Progenitor cell of endocrine pancreas (in vitro differentiated cells): ENCODE measurements around the gene METTL25B. TPM values are rescaled to one million over a fixed set of nuclear protein-coding genes. Genes with fewer than 3 reads are reported as not detected.

Source experiments
- DNase-seq: peaks from one replicate; pipeline ENCODE4 v3.0.0; 2021; ENCODE audit warnings: low spot score; ENCODE audit not compliant: unreplicated experiment
- H3K27ac Mint-ChIP-seq: 2 replicates; pipeline ENCODE4 v1.8.0; 2021; ENCODE audit warnings: mild to moderate bottlenecking, moderate library complexity, mixed read lengths
- H3K27me3 Mint-ChIP-seq: 2 replicates; pipeline ENCODE4 v1.8.0; 2021; ENCODE audit warnings: mixed read lengths
- H3K36me3 Mint-ChIP-seq: 2 replicates; pipeline ENCODE4 v1.8.0; 2022; ENCODE audit warnings: mixed read lengths; ENCODE audit not compliant: insufficient read depth
- H3K4me1 Mint-ChIP-seq: 2 replicates; pipeline ENCODE4 v1.8.0; 2021; ENCODE audit warnings: low read depth, mixed read lengths
- H3K4me3 Mint-ChIP-seq: 2 replicates; pipeline ENCODE4 v1.8.0; 2021; ENCODE audit warnings: low read depth, mild to moderate bottlenecking, moderate library complexity, mixed read lengths
- H3K9me3 Mint-ChIP-seq: 2 replicates; pipeline ENCODE4 v1.8.0; 2021; ENCODE audit warnings: low read depth, mixed read lengths
- total RNA-seq: library from RNA; stranded (reverse); gene quantifications from 2 replicates; pipeline ENCODE4 v1.2.1, GENCODE V29; 2021
- TF ChIP-seq, protein P1 (sequence below): fragments of 200-600 bp; sonication (generic); IDR thresholded peaks from one replicate; pipeline ENCODE4 v1.5.0; 2021; ENCODE audit warnings: antibody characterized with exemption, mild to moderate bottlenecking; ENCODE audit not compliant: unreplicated experiment

METTL25B gene
- total RNA-seq, 1 donor from 2014 or later: 42.4 TPM

DNA sequence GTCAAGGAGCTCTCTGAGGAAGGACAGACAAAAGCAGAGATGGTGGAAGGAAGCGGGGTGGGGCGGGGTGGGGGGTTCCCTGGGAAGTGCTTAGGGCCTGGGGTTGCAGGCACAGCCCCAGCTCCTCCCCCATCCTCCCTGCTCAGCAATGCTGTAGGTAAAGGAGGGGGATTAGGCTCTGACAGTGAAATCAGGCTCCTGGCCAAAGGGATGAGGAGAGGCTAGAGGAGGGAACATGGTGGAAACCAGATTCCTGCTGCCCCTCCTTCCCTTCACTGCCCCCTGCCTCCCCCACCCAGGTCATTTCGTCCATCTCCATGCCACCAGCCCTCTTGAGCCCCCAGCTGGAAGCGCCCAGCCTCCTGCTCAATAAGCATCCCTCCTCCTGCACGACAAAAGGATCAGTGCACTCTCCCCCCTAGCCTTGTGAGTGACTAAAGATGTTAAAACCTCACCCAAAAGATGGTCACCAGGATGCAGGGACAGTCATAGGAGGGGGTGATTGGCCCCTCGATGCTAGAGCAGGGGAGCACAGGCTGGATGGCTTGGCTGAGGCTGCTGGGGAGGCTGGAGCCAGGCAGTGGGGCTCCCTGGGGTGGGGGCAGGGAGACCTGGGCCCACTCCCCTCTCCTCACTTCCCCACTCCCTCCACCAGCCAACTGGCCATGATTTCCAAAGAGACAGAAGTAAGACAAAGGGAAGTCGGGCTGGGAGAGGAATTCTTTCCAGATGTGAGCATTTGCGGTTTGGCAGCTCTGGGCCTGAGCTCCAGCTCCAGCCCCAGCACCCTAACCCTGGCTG, 20.7 kb upstream of the METTL25B start:
- TF ChIP-seq, protein P1, sequence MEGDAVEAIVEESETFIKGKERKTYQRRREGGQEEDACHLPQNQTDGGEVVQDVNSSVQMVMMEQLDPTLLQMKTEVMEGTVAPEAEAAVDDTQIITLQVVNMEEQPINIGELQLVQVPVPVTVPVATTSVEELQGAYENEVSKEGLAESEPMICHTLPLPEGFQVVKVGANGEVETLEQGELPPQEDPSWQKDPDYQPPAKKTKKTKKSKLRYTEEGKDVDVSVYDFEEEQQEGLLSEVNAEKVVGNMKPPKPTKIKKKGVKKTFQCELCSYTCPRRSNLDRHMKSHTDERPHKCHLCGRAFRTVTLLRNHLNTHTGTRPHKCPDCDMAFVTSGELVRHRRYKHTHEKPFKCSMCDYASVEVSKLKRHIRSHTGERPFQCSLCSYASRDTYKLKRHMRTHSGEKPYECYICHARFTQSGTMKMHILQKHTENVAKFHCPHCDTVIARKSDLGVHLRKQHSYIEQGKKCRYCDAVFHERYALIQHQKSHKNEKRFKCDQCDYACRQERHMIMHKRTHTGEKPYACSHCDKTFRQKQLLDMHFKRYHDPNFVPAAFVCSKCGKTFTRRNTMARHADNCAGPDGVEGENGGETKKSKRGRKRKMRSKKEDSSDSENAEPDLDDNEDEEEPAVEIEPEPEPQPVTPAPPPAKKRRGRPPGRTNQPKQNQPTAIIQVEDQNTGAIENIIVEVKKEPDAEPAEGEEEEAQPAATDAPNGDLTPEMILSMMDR: no peak
- H3K9me3 Mint-ChIP-seq: no peaks in the 10 kb centered on the region
- peak overlapping the region; percentile 79 for H3K4me3 Mint-ChIP-seq
- H3K4me1 Mint-ChIP-seq: peaks cover 33% of the 10 kb centered on the region
- peak overlapping the region; percentile 85 for H3K27ac Mint-ChIP-seq
- peaks cover 10% of the 10 kb centered on the region for H3K27me3 Mint-ChIP-seq
- no peak for DNase-seq
- no peaks in the 10 kb centered on the region for H3K36me3 Mint-ChIP-seq

DNA sequence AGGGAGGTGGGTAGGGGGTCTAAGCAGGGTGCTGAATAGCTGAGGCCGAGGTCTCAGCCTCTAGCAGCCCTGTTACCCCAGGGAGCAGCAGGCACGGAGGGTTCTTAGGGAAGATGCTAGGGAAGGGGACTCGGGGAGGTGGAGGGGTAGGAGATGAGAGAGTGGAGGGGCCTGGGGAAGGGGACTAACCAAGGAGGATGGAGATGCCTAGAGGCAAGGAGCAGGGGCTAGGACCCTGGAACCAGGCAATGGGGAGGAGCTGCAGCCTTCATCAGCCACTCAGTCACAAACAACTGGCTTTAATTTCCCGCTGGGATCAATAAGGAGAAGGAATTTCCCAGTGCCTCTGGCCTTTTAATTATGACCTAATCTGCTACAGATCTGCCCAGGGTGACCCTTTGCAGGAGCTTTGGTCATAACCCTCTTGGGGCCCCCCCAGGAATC, 20.0 kb upstream of the METTL25B start:
- H3K9me3 Mint-ChIP-seq: no peaks in the 10 kb centered on the region
- peaks cover 10% of the 10 kb centered on the region for H3K27me3 Mint-ChIP-seq
- peak overlapping the region; percentile 85 for H3K27ac Mint-ChIP-seq
- no peak overlapping the region for H3K4me3 Mint-ChIP-seq
- H3K4me1 Mint-ChIP-seq: peaks cover 30% of the 10 kb centered on the region
- TF ChIP-seq, protein P1: no peak
- no peak for DNase-seq
- H3K36me3 Mint-ChIP-seq: no peaks in the 10 kb centered on the region

DNA sequence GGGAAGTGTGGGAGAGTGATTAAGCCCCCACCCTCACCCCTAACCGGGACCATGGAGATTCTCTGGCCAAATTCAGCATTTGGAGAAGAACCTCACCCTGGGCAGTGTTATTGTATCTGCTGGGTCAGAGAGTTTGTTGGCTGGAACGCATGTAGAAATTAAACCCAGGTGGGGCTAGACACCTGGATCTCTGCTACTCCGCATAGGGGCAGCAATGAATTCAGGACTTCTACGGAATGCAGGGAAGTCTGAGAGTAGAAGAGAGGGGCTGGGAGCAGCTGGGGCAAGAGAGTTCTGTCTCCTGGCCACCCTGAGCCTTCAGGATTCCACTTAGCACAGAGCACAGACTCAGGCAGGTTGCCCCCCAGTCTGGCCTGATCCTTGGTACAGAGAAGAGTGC, 19.2 kb upstream of the METTL25B start:
- Mint-ChIP-seq H3K4me1 (peaks cover 25% of the 10 kb centered on the region), H3K27ac (peak overlapping the region; percentile 11), H3K9me3 (no peaks in the 10 kb centered on the region), H3K36me3 (no peaks in the 10 kb centered on the region), H3K27me3 (peaks cover 6% of the 10 kb centered on the region), H3K4me3 (no peak overlapping the region)
- TF ChIP-seq, protein P1: no peak
- no peak for DNase-seq

GRCh38 chr1:156709757-156710489, 18.3 kb upstream of the METTL25B start:
- H3K9me3 Mint-ChIP-seq: no peaks in the 10 kb centered on the region
- peaks cover 19% of the 10 kb centered on the region for H3K4me1 Mint-ChIP-seq
- H3K27ac Mint-ChIP-seq: peak overlapping the region; percentile 11
- H3K27me3 Mint-ChIP-seq: no peaks in the 10 kb centered on the region
- H3K36me3 Mint-ChIP-seq: no peaks in the 10 kb centered on the region
- no peak for DNase-seq
- TF ChIP-seq, protein P1: no peak
- H3K4me3 Mint-ChIP-seq: no peak overlapping the region

GRCh38 chr1:156711011-156711817, 17.1 kb upstream of the METTL25B start:
- Mint-ChIP-seq H3K27ac (no peak overlapping the region), H3K9me3 (no peaks in the 10 kb centered on the region), H3K4me3 (no peak overlapping the region), H3K36me3 (no peaks in the 10 kb centered on the region), H3K27me3 (no peaks in the 10 kb centered on the region), H3K4me1 (peaks cover 17% of the 10 kb centered on the region)
- DNase-seq: no peak
- TF ChIP-seq, protein P1: no peak
